ENCODE results near the gene ATG4D.
A peak's percentile ranks its signal among the peaks of the same experiment; 100 is the strongest.
"Not testable (repeated sequence)": the region's sequence is repeated elsewhere in the genome, so short reads cannot be mapped to it uniquely, and the experiment has no call there.

The ATG4D gene

DNA sequence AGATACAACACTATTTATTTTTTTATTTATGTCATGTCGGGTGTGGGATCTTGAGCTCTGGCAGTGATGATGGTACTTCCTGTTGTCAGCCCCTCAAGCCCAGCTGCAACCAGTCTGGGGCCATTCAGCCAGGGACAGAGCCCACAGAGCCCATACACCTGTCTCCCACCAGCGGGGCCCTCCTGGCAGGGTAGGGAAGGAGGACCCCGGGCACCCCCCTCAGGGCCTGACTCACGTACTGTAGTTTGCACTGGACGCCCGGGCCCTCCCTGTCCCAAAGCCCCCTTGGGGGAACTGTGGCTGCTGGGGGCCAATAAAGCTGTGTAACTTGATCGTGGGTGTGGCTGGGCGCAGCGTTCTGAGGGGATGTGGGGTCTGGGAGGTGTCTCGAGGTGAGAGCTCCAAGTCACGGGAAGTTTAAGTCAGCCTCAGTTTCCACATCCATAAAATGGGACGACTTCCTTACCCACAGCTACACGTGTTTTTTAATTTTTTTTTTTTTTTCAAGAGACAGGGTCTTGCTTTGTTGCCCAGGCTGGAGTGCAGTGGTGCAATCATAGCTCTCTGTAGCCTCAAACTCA, 9.5 kb downstream of the ATG4D start:
- FAIRE-seq, result no peak

DNA sequence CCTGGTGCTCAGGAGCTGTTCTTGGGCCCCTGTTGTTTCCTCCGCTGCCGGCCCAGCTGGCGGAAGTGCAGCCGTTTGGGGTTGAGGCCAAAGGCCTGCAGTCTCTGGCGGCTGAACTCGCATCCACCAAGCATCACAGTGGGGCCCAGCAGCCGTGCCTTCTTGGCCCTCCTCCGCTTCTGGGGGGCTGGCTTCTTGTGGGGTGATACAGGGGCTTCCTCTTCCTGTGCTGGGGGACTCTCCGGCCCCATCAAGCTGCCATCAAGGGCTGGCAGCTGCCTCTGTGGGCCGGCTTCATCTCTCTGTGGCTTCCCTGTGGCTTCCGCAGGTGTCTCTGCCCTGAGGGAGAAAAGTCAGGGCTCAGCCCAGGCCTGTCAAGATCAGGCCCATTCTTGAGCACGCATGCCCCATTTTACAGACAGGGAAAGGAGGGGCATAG, 10.3 kb downstream of the ATG4D start:
- FAIRE-seq, result no peak

DNA sequence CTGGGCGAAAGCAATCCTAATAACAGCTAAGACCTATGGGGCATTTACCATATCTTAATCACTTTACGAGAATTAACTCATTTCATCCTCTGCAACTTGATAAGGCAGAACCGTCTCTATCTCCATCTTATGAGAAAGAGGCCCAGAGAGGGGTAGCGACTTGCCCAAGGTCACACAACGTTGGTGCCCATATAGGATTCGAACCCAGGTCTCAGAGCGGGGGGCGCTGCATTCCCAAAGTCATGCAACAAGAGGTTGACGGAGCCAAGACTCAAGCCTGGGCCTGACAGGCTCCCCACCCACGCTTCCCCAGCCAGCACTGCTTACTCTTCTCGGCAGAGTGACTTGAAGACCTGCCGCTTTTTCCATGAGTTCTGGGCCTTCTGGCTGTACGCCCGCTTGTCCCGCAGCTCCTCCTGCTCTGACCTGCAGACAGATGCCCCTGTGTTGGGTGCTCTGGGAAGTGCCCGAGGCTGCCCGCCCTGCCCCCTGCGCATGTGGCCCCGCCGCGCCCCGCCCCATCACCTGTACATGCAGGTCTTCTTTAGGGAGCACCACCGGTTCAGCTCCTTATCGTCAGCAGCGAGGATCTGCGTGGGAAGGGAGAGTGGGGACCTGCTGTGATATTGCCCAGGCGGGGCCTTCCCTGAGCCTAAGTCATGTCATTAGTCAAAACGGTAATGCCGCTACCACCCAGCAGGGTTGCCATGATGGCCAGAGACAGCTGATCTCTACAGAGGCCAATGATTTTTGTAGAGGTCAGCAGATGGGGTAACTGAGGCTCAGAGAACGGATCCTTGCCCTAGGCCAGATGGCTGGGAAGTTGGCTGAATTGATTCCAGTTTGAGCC, 11.3 kb downstream of the ATG4D start:
- FAIRE-seq, result no peak

DNA sequence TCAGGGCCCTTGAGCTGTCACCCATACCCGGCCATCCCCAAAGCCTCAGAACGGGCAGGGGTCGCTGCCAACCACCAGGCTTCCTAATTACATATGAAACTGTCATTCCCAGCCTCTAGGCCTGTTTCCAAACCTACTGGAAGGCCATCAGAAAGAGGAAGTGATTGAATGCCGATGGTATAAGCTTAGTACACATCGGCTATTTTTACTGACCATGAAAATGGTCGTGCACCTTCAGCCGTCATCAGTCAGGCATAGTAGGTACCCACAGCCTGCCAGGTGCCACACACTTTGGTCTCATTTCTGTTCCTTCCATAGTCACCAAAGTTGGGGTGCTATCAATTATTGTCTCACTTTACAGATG, 11.9 kb downstream of the ATG4D start:
- no peak for FAIRE-seq

DNA sequence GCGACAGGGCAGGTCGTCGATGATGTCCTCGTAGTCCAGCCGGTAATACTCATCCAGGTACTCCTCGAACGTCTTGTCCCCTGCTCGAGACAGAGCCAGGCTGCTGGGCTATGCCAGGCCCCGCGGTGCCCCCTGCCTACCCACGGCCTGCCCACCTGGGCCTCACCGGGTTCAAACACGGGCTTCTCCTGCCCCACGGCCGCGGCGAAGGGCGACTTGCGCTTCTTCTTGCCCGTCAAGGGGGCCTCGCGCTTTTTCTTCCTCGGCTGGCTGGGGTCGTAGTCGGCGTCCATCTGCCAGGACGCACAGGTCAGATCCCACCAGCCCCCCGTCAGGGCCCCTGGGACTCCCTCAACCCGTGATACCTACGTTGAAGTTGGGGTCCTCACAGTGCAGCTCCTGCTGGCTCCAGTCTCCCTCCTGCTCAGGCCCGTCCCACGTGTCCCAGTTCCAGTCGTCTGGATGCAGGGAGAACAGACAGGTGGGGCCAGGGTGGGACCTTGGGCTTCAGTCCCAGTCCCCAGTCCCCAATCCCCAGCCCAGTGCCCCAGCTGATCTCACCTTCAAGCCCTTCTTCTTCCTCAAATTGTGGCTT, 14.0 kb downstream of the ATG4D start:
- FAIRE-seq, result no peak

DNA sequence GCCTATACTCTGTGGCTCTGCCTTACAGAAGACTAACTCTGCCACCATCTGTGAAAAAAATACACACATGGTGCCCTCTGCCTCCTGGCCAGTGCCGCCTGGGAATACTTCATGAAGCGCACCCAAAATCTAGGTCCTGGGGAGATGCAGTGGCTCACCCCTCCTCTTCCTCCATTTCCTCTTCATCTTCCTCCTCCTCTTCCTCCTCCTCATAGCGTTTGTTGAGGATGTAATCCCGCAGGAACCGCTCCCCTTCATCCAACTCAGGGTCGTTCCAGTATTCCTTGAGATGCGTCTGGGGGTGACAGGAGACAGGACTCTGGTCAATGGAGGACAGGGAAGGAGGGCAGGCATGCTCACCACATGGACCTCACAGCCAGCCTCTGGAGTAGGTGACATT, 16.4 kb downstream of the ATG4D start:
- no peak for FAIRE-seq

DNA sequence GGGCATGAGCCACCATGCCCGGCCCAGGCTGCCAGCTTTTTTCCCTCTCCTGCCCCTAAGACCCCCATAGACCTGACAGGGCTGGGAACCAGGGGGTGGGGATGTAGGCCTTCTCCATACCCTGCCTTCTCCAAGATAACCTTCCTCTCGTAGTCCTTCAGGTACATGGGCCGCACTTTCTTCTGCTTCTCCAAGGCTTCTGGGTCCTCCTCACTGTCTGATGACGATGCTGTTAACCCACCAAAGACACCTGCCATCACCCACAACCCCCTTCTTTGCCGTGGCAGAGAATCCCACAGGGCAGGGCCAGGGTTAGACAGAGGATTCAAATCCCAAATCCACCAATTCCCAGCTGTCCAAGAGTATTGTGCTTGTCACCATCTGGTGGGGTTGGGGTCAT, 18.9 kb downstream of the ATG4D start:
- FAIRE-seq, result no peak

DNA sequence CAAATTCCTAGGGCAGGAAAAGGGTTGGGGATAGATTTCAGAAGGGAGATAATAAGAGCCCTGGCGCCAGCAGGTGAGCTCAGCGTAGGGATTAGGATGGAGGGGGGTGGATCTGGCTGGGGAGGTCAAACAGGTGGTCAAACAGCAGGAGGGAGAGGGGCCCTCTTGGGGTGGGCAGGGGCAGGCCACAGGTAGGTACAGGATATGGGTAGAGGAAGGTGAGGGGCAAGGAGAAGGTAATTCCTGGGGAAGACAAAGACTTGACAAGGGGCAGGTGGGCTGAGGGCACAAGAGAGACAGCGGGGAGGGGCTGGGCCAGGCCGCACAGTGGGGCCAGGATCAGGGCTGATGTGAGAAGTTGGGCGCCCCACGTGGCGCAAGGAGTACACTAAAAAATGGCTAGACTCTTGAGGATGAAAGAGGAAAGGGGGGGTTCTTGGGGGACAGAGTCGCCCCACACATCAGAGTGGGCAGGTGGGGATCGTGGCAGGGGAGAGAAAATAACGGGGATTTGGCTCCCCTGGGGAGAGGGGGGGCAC, 21.4 kb downstream of the ATG4D start:
- no peak for FAIRE-seq

DNA sequence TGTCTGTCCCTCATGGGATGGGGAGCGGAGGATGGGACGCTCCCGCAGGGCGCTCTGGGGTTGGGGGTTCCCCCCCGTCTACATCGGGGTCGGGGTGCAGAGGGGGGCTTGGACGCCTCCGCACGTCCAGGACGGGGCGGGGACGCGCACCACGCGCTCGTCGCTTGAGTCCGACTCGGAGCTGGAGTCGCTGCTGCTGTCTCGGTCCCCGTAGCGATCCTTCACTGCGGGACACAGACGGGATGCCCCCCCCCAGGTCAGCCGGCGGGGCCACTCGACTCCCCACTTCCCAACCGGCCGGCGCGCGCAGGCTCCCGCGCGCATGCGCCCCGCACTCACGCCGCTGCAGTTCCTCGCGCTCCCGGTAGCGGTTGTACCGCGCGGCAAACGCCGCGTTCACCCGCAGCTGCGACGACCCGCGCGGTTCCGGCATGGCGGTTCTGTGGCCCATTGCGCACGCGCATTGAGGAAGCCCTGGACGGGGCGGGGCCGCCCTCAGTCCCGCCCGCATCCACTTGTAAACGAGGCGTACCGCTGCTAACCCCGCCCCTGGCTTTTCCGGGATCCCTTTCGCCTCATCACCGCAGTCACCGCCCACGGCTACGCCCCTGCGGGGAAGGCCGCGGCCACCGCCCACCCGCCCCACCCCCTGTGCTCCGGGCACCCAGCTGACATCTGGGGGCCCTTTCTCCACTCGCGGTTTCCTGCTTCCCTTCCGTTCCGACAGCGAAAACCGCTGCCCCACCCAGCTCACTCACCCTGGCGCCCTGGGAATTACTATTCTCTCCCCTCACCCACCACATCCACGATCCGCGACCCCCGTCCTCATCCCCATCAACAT, 22.1 kb downstream of the ATG4D start, which contains the start of gene KRI1:
TSS of gene KRI1 (minus strand) at position 444 of the 841 bp plus-strand sequence. CDS start at position 433, 11 bp downstream.
- no peak for FAIRE-seq

DNA sequence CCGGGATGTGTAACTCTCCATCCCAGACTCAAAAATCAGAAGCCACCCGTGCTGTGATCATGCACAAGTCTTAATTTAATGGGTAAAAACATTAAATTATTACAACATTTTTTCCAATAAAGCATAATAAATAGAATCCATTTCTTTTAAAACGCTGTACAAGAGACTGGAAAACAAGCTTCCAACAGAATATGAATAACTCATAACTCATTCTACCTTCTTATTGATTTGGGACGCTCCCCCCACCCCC, 22.6 kb downstream of the ATG4D start:
- FAIRE-seq, result no peak

DNA sequence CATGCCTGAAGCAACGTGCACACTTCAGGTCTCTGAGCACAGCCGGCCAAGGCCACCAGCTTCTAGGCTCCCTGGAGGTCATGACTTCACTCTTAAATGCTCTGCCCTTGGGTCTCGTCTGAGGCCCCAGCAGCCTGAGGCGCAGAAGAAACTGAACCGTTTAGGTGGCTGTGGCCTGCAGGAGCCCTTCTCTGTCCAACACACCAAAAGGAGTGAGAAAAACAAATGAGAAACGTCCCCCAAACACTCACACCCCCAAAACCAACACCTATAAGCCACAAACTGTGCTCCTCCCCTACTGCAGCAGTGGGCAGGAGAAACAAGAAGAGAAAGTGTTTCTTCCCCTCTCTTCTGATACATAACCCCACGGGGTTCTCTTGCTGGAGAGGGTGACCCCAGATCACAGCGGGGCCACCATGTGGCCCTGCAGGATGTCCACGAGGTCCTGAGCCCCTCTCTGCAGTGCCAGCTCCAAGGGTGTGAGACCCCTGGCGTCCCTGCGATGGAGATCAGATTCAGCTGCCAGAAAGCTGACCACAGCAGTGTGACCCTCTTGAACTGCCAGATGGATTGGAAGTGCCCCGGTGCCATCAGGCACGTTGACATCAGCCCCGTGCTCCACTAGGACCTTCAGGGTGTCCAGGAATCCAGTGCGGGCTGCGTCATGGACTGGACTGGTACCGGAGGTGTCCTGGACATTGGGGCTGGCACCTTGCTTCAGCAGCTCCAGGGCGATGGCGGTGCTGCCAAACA, 23.1 kb downstream of the ATG4D start:
- no peak for FAIRE-seq

DNA sequence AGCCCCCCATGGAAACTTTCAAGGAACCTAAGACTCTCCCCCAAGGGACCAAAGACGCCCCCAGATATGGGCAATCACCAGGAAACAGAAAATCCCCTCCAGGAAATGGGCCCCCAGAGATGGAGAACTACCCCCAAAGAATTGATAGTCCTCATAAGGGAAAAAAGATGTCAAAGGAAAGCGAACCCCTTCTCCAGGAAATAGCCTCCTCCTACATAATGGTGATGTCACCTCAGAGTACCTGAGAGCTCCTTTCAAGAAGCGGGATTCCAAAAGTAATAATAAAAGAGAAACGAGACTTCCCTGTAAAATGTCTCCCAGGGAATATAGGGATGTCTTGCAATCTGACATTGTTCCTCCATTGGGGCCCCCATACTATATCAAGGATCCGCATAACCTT, 24.0 kb downstream of the ATG4D start:
- no peak for FAIRE-seq

DNA sequence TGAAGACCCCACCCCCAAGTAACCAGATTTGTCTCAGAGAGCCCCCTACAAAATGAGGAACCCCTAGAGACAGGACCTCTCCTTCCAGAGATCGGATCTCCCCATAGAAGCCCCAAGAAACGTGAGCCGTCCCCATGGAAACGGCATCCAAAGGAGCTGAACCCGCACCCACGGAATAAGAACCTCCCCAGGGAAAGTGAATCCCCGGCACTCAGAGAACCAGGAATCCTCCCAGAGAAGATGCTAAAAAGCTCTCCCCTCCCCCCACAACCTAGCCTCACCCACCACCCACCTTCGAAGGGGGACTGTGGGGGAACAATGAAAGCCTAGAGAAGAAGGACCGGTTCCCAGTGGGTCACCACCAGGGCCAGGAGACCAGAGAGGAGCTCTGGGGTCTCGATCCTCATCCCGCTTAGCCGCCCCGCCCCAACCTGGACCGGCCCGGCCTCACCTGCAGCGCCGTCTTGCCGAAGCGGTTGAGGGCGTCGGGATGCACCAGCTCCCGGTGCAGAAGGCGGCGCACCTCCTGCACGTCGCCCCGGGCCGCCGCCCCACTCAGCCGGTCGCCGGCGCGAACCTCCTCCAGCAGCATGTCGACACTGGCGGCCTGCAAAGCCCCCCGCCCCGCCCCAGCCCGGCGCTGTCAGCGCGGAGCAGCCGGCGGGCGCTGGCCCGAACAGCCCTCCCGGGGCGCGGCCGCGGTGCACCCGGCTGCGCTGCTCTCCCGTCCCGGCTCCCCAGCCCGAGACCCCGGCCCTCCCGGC, 24.5 kb downstream of the ATG4D start:
- no peak for FAIRE-seq

DNA sequence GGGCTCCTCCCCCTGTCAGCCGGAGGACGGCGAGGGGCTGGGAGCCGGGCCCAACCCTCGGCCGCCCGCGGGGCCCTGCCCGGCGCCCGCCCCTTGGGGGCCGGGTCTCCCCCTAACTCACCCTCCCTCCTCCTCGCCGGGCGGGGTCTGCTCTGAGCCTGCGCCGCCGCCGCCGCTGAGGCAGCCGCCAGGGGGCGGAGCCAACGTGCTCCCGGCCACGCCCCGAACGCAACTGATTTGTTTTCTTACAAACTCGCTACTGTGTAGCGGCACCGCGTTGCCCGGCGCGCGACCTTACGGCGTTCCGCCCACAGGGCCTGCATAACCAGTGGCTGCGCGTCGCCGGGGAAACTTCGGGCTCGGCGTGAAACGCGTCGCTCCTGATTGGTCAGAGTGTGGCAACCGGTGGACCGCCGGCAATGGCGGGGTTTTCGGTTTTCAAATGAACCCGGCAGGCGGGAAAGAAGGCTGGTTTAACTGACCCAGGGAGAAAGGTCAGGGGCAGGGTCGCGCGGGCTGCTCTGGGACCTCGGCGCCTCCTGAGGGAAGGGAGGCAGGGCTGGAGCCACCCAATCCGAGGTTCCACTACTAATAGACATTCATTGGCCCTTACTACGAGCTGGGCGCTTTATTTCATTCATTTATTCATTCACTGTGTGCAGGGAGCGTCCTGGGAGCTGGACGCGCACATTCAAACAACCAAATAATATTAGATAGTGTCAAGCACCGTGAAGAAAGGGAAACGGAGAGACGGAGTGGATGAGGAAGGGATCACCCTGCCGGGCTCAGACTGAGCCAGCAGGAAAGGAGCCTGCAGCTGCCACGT, 25.3 kb downstream of the ATG4D start, which contains the start of gene CDKN2D:
TSS of gene CDKN2D (minus strand) at position 154 of the 826 bp plus-strand sequence. CDS start 326 bp downstream, outside the sequence.
- FAIRE-seq, result peak; percentile 91

DNA sequence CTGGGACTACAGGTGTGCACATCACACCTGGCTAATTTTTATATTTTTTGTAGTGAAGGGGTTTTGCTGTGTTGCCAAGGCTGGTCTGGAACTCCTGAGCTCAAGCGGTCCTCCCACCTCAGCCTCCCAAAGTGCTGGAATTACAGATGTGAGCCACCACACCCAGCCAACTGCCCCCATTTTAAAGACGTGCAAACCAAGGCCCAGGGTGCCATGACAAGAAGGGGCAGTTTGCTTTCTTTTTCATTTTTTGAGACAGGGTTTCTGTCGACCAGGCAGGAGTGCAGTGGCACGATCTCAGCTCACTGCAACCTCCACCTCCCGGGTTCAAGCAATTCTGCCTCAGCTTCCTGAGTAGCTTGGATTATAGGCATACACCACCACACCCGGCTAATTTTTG, 30.1 kb downstream of the ATG4D start:
- not testable (repeated sequence) for FAIRE-seq

DNA sequence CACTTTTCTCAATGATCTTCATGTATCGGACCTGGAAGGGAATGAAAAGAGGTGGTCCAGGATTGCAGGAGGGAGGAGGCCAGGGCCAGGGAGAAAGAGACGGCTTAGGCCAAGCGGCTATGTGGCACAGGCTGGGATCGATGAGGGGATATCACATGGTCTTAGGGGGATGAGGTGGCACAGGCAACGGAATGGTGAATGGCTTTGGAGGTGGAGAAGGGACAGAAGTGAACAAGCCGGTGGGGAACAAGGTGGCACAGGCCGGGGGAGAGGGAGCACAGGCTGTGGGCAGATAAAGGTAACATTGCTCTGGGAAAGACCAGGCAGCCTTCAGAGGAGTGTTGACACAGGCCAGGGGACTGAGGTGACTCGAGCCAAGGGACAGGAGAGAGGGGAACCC, 30.8 kb downstream of the ATG4D start:
- no peak for FAIRE-seq

DNA sequence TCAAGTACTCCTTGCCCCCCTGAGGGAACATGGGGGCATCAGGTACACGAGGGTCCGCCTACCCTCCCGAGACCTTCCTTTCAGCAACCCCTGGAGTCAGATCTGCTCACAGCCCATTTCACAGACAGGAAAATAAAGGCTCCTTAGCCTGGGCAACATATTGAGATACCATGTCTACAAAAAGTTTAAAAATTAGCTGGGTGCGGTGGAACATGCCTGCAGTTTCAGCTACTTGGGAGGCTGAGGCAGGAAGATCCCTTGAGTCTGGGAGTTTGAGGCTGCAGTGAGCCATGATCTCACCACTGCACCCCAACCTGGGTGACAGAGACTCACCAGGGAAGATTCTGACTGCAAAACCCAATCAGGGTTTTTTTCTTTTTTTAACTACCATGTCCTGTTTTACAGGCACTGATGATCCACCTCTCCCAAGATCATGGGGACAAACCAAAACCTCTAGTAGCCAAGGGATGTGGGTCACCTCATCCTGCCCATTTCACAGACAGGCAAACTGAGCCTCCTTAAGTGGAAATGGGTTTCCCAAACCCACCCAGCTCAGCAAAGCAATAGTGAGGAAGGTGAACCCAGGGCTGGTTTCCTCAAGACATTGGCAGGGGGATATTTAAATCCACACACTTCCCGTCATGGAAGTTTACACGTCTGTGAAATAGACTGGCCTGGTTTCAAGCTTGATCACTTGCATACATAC, 31.5 kb downstream of the ATG4D start:
- FAIRE-seq, result no peak

DNA sequence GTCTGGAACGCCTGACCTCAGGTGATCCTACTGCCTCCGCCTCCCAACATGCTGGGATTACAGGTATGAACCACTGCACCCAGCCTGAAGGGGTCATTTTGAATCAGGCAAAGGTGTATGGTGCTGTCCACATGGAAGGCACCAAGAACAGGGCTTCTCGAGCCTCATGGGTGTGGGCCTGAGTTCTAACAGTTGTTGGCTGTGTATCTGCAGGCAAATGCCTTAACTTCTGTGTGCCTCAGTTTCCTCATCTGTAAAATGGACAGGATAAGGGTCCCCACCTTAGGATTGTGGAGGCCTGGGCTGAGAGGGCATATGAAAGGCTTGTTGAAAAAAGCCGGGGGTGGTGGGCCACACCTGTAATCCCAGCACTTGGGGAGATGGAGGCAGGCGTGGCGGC, 34.2 kb downstream of the ATG4D start:
- FAIRE-seq, result no peak

DNA sequence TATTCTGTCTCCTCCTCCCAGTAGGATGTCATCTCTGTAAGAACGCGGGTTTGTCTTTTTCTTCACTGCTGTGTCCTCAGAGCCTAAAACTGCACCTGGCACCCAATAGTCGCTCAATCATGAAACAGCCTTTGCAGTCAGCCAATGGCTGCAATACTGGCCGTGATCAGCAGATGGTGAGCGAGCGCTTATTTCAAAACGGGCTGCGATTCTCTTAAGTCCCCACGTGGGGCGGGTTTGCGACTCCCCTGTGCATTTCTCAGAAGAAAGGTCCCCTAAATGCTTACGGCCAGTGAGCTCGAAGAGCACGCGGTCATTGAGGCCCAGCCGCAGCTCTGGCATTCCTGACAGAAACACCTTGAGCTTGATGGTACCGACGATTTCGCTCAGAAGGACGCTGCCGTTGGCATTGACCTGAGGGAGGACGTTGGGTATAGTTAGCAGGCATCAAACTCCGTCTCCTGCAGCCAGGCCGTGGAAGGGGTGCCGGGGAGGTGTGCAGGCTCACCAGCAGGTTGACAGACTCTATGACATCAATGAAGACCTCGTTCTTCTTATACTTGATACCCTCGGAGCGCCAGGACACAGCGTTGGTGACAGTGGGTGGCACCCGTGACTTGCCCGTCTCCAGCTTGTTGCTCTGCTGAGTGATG, 37.4 kb downstream of the ATG4D start:
- FAIRE-seq, result peak; percentile 58
